Adrenal gland (tissue), 12 donors: ENCODE measurements around the gene MBNL2. TPM values are rescaled to one million over a fixed set of nuclear protein-coding genes. Genes with fewer than 3 reads are reported as not detected.

Source experiments
- DNase-seq, 7 donors: peaks; one replicate each; pipeline ENCODE4 v3.0.0-alpha.2; 2019 to 2020
- H3K27ac ChIP-seq, 5 donors: fragments of 200-600 bp; sonication (generic) in 4 of 5; 1 replicate in 3 of 5; 2 replicates in 2 of 5; pipeline versions ENCODE4 v1.5.1 to v1.8.0; 2016 to 2020; ENCODE audit warnings: mild to moderate bottlenecking in 1 of 5
- H3K27me3 ChIP-seq: fragments of 200-600 bp; 2 replicates; pipeline ENCODE4 v1.8.0; 2021
- H3K36me3 ChIP-seq, 2 donors: fragments of 200-600 bp; replicated peaks in 1 of 2; 1 replicate in 1 of 2; 2 replicates in 1 of 2; pipeline versions ENCODE4 v1.5.1 to v1.8.0; 2018 to 2022
- H3K4me1 ChIP-seq, 2 donors: fragments of 200-600 bp; replicated peaks in 1 of 2; 1 replicate in 1 of 2; 2 replicates in 1 of 2; pipeline versions ENCODE4 v1.5.1 to v1.8.0; 2018 to 2021
- H3K4me3 ChIP-seq, 4 donors: fragments of 200-600 bp; sonication (generic) in 3 of 4; one replicate each; pipeline ENCODE4 v1.5.1; 2016 to 2018
- H3K9me3 ChIP-seq, 3 donors: fragments of 200-600 bp; sonication (generic) in 1 of 3; replicated peaks in 1 of 3; 1 replicate in 2 of 3; 2 replicates in 1 of 3; pipeline versions ENCODE4 v1.5.1 to v1.8.0; 2016 to 2021
- CTCF ChIP-seq, 6 experiments: fragments of 450-650 bp in 4 of 6; fragments of 200-600 bp in 2 of 6; sonication (generic) in 1 of 6; IDR thresholded peaks; 1 replicate in 5 of 6; 2 replicates in 1 of 6; pipeline versions ENCODE4 v1.5.1 to v1.8.0; 2016 to 2021; ENCODE audit warnings: antibody characterized with exemption in 6 of 6, mild to moderate bottlenecking in 2 of 6, moderate library complexity in 1 of 6
- POLR2A ChIP-seq, 2 donors: fragments of 450-650 bp; IDR thresholded peaks; one replicate each; pipeline ENCODE4 v1.6.1; 2017; ENCODE audit warnings: antibody characterized with exemption in 2 of 2, mild to moderate bottlenecking in 2 of 2, moderate library complexity in 1 of 2
- WGBS, 4 donors: extraction: QIAGEN DNeasy Blood & Tissue Kit in 2 of 4; methylation state at CpG; one replicate each; pipeline versions ENCODE4 v1.1.5 to v1.1.7; 2013 to 2017; 5-methylcytosine and 5-hydroxymethylcytosine counted together
- intact Hi-C, 2 donors: fragments of 100-400 bp; cut with DNase I; formaldehyde crosslinking; loops; one replicate each; pipeline versions ENCODE4 v1.14.1 to v1.15.0; 2022 to 2023
- polyA plus RNA-seq, 3 donors: library from polyadenylated mRNA; stranded (reverse); fragments of 200-250 nt in 2 of 3; fragments of 350-450 nt in 1 of 3; fragmentation: Illumina TruSeq in 1 of 3; extraction: RNeasy Lipid Tissue Mini Kit (QIAGEN cat#74804) in 1 of 3; gene quantifications; one replicate each; pipeline ENCODE4 v1.2.3, GENCODE V29; 2013 to 2014
- total RNA-seq, 9 donors: library from RNA; depleted of rRNA in 4 of 9; stranded (reverse); fragments of >200 nt in 4 of 9; fragments of 120-200 nt in 1 of 9; fragmentation: NEBNext Ultra II Directional in 1 of 9; extraction: Animal tissue kit (Norgen Biotek cat#: 25700) in 1 of 9; gene quantifications; one replicate each; pipeline versions ENCODE4 v1.1.0 to v1.2.4, GENCODE V29; 2013 to 2023
- donor health status: healthy with polysubstance abuse.
- donor health status: Bipolar disorder and iron deficiency.
- donor health status: DM: yes; HTN: yes; CAD: no.
- donor health status: DM: no; HTN: no; CAD: no.
- donor health status: DM: no; HTN: no; CAD: no.
- donor health status: DM: yes; HTN: yes; CAD: no.

MBNL2 gene
- total and polyA plus RNA-seq, 12 donors: 29.2 to 250 (median 130) TPM

GRCh38 chr13:97214921-97215320, 7.2 kb upstream of the MBNL2 start:
- no peak for TF ChIP-seq POLR2A (IDR thresholded peaks at IDR 0.05)
- no peak for TF ChIP-seq CTCF (IDR thresholded peaks at IDR 0.05)
- Histone ChIP-seq H3K9me3 (no peaks in the 10 kb centered on the region), H3K27ac (no peak overlapping the region), H3K4me3 (no peak overlapping the region), H3K27me3 (no peaks in the 10 kb centered on the region), H3K36me3 (no peaks in the 10 kb centered on the region), H3K4me1 (no peaks in the 10 kb centered on the region)
- no peak for DNase-seq
- 82 to 94% (median 89%) methylated on average over 3 of the region's 3 CpGs for WGBS, 4 donors
- intact Hi-C loops: loop anchor here (5.0 kb wide), 1 partner anchor 103 kb away; no protein-coding TSS in a partner anchor

- H3K4me1 ChIP-seq: no peaks in the 10 kb centered on the region
- no peaks in the 10 kb centered on the region for H3K36me3 ChIP-seq
- intact Hi-C loops: loop anchor here in 1 of 2 donors (5.0 kb wide), 1 partner anchor 103 kb away; no protein-coding TSS in a partner anchor
- no peaks in the 10 kb centered on the region for H3K27me3 ChIP-seq
- no peak overlapping the region for H3K4me3 ChIP-seq
- 71 to 82% (median 76%) methylated on average over 2 of the region's 2 CpGs for WGBS, 4 donors
- DNase-seq: no peak
- H3K9me3 ChIP-seq: no peaks in the 10 kb centered on the region
- TF ChIP-seq POLR2A (IDR thresholded peaks at IDR 0.05): no peak
- no peak for TF ChIP-seq CTCF (IDR thresholded peaks at IDR 0.05)
- no peak overlapping the region for H3K27ac ChIP-seq
Observed at GRCh38 chr13:97215325-97215724, 6.8 kb upstream of the MBNL2 start.

GRCh38 chr13:97219226-97219625, 2.9 kb upstream of the MBNL2 start:
- TF ChIP-seq POLR2A (IDR thresholded peaks at IDR 0.05) (no peak), CTCF (IDR thresholded peaks at IDR 0.05) (no peak)
- WGBS, 4 donors: 69 to 91% (median 83%) methylated on average over 2 of the region's 2 CpGs
- intact Hi-C loops: loop anchor here in 1 of 2 donors (5.0 kb wide), 1 partner anchor 107 kb away; no protein-coding TSS in a partner anchor
- H3K9me3 ChIP-seq: no peaks in the 10 kb centered on the region
- no peak overlapping the region for H3K4me3 ChIP-seq
- H3K27me3 ChIP-seq: no peaks in the 10 kb centered on the region
- DNase-seq: no peak
- no peak overlapping the region for H3K27ac ChIP-seq
- peaks cover 0 to 8% of the 10 kb centered on the region in 2 donors for H3K4me1 ChIP-seq
- H3K36me3 ChIP-seq: no peaks in the 10 kb centered on the region

GRCh38 chr13:97220151-97220900, 1.8 kb upstream of the MBNL2 start:
- Histone ChIP-seq H3K36me3 (no peaks in the 10 kb centered on the region), H3K27ac (no peak overlapping the region), H3K4me1 (peaks cover under 1 to 15% of the 10 kb centered on the region in 2 donors), H3K27me3 (no peaks in the 10 kb centered on the region), H3K9me3 (no peaks in the 10 kb centered on the region), H3K4me3 (no peak overlapping the region)
- 64 to 78% (median 66%) methylated on average over 3 of the region's 3 CpGs for WGBS, 4 donors
- no peak for DNase-seq
- TF ChIP-seq POLR2A (IDR thresholded peaks at IDR 0.05) (no peak), CTCF (IDR thresholded peaks at IDR 0.05) (no peak)
- intact Hi-C loops: loop anchor here (5.0 to 10.0 kb wide), 2 partner anchors 134 to 137 kb away; no protein-coding TSS in a partner anchor
